ENCODE data around the gene PITPNC1. TPM values are rescaled to one million over a fixed set of nuclear protein-coding genes. Genes with fewer than 3 reads are reported as not detected.

Gene PITPNC1
- total and polyA plus RNA-seq, 2 of the 13 experiments (the other 11 are each of a cell fraction or from before 2014, with no cell fraction given) = 4.1 to 5.7 TPM

DNA sequence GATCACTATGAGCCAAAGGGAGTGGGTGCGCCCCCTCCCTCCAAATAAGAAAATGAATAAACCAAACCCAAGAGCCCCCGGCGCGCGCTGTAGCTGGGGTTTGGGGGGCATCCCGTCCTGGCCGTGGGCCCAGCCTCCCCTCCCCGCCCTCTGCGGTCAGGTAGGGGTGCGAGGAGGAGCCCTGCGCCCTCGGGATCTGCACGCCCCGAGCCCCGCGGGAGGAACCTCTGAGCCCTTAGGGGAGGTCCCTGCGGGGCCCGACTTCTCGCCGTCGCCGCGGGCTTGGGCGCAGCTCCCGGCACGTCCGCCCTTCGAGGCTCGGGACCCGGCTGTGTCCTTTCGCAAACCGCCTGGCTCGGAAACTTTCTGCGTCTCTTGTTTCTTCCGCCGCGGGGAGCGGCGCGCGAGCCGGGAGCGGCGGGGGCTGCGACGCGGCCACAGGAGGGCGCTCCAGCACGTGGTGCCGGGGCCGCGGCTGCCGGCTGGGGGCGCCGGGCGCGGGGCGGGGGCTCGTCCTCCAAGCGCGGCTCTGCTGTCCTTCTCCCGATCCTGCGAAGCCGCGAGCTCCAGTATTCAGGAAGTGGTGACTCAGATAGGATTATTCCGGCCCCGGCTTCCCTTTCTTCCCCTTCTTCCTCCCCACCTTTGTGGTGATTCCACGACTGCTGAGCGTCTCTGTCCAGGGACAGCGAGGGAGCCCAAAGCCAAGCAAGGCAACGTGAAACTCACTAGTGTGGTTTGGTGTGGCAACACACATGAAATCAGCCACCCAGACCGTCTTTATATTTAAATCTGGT, 1.6 kb downstream of the PITPNC1 start (continued):
- no peak for TF ChIP-seq HNF4A (CRISPR knock-in tag; IDR thresholded peaks at IDR 0.05)
- TF ChIP-seq MBNL3 (CRISPR knock-in tag; conservative IDR thresholded peaks at IDR 0.05) = no peak
- TF ChIP-seq SALL1 (CRISPR knock-in tag; IDR thresholded peaks at IDR 0.05) = peak; percentile 66
- TF ChIP-seq, protein P1, sequence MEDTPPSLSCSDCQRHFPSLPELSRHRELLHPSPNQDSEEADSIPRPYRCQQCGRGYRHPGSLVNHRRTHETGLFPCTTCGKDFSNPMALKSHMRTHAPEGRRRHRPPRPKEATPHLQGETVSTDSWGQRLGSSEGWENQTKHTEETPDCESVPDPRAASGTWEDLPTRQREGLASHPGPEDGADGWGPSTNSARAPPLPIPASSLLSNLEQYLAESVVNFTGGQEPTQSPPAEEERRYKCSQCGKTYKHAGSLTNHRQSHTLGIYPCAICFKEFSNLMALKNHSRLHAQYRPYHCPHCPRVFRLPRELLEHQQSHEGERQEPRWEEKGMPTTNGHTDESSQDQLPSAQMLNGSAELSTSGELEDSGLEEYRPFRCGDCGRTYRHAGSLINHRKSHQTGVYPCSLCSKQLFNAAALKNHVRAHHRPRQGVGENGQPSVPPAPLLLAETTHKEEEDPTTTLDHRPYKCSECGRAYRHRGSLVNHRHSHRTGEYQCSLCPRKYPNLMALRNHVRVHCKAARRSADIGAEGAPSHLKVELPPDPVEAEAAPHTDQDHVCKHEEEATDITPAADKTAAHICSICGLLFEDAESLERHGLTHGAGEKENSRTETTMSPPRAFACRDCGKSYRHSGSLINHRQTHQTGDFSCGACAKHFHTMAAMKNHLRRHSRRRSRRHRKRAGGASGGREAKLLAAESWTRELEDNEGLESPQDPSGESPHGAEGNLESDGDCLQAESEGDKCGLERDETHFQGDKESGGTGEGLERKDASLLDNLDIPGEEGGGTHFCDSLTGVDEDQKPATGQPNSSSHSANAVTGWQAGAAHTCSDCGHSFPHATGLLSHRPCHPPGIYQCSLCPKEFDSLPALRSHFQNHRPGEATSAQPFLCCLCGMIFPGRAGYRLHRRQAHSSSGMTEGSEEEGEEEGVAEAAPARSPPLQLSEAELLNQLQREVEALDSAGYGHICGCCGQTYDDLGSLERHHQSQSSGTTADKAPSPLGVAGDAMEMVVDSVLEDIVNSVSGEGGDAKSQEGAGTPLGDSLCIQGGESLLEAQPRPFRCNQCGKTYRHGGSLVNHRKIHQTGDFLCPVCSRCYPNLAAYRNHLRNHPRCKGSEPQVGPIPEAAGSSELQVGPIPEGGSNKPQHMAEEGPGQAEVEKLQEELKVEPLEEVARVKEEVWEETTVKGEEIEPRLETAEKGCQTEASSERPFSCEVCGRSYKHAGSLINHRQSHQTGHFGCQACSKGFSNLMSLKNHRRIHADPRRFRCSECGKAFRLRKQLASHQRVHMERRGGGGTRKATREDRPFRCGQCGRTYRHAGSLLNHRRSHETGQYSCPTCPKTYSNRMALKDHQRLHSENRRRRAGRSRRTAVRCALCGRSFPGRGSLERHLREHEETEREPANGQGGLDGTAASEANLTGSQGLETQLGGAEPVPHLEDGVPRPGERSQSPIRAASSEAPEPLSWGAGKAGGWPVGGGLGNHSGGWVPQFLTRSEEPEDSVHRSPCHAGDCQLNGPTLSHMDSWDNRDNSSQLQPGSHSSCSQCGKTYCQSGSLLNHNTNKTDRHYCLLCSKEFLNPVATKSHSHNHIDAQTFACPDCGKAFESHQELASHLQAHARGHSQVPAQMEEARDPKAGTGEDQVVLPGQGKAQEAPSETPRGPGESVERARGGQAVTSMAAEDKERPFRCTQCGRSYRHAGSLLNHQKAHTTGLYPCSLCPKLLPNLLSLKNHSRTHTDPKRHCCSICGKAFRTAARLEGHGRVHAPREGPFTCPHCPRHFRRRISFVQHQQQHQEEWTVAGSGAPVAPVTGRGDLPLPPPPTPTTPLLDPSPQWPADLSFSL (CRISPR knock-in tag; IDR thresholded peaks at IDR 0.05) = no peak
- TF ChIP-seq, protein P2, sequence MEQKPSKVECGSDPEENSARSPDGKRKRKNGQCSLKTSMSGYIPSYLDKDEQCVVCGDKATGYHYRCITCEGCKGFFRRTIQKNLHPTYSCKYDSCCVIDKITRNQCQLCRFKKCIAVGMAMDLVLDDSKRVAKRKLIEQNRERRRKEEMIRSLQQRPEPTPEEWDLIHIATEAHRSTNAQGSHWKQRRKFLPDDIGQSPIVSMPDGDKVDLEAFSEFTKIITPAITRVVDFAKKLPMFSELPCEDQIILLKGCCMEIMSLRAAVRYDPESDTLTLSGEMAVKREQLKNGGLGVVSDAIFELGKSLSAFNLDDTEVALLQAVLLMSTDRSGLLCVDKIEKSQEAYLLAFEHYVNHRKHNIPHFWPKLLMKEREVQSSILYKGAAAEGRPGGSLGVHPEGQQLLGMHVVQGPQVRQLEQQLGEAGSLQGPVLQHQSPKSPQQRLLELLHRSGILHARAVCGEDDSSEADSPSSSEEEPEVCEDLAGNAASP (CRISPR knock-in tag; IDR thresholded peaks at IDR 0.05; ENCODE audit: borderline replicate concordance) = 0 out of 2 replicates have a peak, but pooled peaks have one; percentile 37
- TF ChIP-seq, protein P3, sequence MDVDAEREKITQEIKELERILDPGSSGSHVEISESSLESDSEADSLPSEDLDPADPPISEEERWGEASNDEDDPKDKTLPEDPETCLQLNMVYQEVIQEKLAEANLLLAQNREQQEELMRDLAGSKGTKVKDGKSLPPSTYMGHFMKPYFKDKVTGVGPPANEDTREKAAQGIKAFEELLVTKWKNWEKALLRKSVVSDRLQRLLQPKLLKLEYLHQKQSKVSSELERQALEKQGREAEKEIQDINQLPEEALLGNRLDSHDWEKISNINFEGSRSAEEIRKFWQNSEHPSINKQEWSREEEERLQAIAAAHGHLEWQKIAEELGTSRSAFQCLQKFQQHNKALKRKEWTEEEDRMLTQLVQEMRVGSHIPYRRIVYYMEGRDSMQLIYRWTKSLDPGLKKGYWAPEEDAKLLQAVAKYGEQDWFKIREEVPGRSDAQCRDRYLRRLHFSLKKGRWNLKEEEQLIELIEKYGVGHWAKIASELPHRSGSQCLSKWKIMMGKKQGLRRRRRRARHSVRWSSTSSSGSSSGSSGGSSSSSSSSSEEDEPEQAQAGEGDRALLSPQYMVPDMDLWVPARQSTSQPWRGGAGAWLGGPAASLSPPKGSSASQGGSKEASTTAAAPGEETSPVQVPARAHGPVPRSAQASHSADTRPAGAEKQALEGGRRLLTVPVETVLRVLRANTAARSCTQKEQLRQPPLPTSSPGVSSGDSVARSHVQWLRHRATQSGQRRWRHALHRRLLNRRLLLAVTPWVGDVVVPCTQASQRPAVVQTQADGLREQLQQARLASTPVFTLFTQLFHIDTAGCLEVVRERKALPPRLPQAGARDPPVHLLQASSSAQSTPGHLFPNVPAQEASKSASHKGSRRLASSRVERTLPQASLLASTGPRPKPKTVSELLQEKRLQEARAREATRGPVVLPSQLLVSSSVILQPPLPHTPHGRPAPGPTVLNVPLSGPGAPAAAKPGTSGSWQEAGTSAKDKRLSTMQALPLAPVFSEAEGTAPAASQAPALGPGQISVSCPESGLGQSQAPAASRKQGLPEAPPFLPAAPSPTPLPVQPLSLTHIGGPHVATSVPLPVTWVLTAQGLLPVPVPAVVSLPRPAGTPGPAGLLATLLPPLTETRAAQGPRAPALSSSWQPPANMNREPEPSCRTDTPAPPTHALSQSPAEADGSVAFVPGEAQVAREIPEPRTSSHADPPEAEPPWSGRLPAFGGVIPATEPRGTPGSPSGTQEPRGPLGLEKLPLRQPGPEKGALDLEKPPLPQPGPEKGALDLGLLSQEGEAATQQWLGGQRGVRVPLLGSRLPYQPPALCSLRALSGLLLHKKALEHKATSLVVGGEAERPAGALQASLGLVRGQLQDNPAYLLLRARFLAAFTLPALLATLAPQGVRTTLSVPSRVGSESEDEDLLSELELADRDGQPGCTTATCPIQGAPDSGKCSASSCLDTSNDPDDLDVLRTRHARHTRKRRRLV (CRISPR knock-in tag; IDR thresholded peaks at IDR 0.05) = no peak
- TF ChIP-seq ASH2L (IDR thresholded peaks at IDR 0.05; ENCODE audit: insufficient read length, low read depth, low read length) = no peak
- TF ChIP-seq MBD4 (IDR thresholded peaks at IDR 0.05; ENCODE audit: borderline replicate concordance, low read length) = no peak
- TF ChIP-seq ZNF850 (CRISPR knock-in tag; conservative IDR thresholded peaks at IDR 0.05) = no peak
- TF ChIP-seq, protein P4, sequence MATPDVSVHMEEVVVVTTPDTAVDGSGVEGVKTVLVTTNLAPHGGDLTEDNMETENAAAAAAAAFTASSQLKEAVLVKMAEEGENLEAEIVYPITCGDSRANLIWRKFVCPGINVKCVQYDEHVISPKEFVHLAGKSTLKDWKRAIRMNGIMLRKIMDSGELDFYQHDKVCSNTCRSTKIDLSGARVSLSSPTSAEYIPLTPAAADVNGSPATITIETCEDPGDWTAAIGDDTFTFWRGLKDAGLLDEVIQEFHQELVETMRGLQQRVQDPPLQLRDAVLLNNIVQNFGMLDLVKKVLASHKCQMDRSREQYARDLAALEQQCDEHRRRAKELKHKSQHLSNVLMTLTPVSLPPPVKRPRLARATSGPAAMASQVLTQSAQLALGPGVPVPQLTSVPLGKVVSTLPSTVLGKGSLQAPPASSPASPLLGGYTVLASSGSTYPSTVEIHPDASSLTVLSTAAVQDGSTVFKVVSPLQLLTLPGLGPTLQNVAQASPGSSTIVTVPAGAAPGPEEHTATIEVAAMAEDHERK (CRISPR knock-in tag; IDR thresholded peaks at IDR 0.05; ENCODE audit: low read depth) = no peak
- TF ChIP-seq, protein P5, sequence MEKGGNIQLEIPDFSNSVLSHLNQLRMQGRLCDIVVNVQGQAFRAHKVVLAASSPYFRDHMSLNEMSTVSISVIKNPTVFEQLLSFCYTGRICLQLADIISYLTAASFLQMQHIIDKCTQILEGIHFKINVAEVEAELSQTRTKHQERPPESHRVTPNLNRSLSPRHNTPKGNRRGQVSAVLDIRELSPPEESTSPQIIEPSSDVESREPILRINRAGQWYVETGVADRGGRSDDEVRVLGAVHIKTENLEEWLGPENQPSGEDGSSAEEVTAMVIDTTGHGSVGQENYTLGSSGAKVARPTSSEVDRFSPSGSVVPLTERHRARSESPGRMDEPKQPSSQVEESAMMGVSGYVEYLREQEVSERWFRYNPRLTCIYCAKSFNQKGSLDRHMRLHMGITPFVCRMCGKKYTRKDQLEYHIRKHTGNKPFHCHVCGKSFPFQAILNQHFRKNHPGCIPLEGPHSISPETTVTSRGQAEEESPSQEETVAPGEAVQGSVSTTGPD (CRISPR knock-in tag; IDR thresholded peaks at IDR 0.05) = no peak
